HepG2 (cell line): Measurements from ENCODE around the gene DCUN1D3. TPM values are rescaled to one million over a fixed set of nuclear protein-coding genes. Genes with fewer than 3 reads are reported as not detected.

Experiments used
- ESRRA ChIP-seq: sonication (generic); formaldehyde crosslinking; IDR thresholded peaks from 2 replicates; pipeline ENCODE4 v1.5.1; 2020; ENCODE audit warnings: mild to moderate bottlenecking, low read depth, missing genetic modification reagents
- HIVEP1 ChIP-seq: sonication (generic); formaldehyde crosslinking; IDR thresholded peaks from 2 replicates; pipeline ENCODE4 v1.4.0; 2020; ENCODE audit warnings: mild to moderate bottlenecking, missing genetic modification reagents
- KAT7 ChIP-seq: IDR thresholded peaks from 2 replicates; pipeline ENCODE4 v1.6.1; 2018; ENCODE audit warnings: borderline replicate concordance, missing compliant biosample characterization
- MBNL3 ChIP-seq: fragments of 250-450 bp; sonication (Bioruptor Pico); conservative IDR thresholded peaks from 2 replicates; pipeline ENCODE4 v1.8.0; 2022; ENCODE audit warnings: mild to moderate bottlenecking, inconsistent platforms
- NR1H2 ChIP-seq: sonication (generic); formaldehyde crosslinking; IDR thresholded peaks from 2 replicates; pipeline ENCODE4 v1.8.1; 2022; ENCODE audit warnings: low read depth, missing genetic modification reagents, borderline replicate concordance
- NR2F1 ChIP-seq, 2 experiments: fragments of 450-650 bp in 1 of 2; formaldehyde crosslinking in 1 of 2; IDR thresholded peaks; 2 replicates each; pipeline versions ENCODE4 v1.5.0 to v1.6.1; 2016 to 2020; ENCODE audit warnings: mild to moderate bottlenecking in 1 of 2, missing compliant biosample characterization in 1 of 2, missing genetic modification reagents in 1 of 2, moderate library complexity in 1 of 2
- RFXAP ChIP-seq: sonication (generic); formaldehyde crosslinking; IDR thresholded peaks from 2 replicates; pipeline ENCODE4 v1.4.0; 2020; ENCODE audit warnings: missing genetic modification reagents, borderline replicate concordance
- TRAFD1 ChIP-seq: sonication (generic); formaldehyde crosslinking; IDR thresholded peaks from 2 replicates; pipeline ENCODE4 v1.5.1; 2020; ENCODE audit warnings: missing genetic modification reagents, mild to moderate bottlenecking, borderline replicate concordance
- TRIM22 ChIP-seq: fragments of 450-650 bp; IDR thresholded peaks from 2 replicates; pipeline ENCODE4 v1.6.1; 2017
- ZBTB42 ChIP-seq: sonication (generic); formaldehyde crosslinking; IDR thresholded peaks from 2 replicates; pipeline ENCODE4 v1.5.0; 2020; ENCODE audit warnings: mild to moderate bottlenecking, missing genetic modification reagents
- ZFP36L1 ChIP-seq: sonication (generic); formaldehyde crosslinking; IDR thresholded peaks from 2 replicates; pipeline ENCODE4 v1.8.0; 2022; ENCODE audit warnings: mild to moderate bottlenecking, missing genetic modification reagents, moderate library complexity
- ZFP82 ChIP-seq: sonication (generic); formaldehyde crosslinking; IDR thresholded peaks from 2 replicates; pipeline ENCODE4 v1.5.1; 2020; ENCODE audit warnings: mild to moderate bottlenecking, missing genetic modification reagents, borderline replicate concordance
- ZNF160 ChIP-seq: sonication (generic); formaldehyde crosslinking; IDR thresholded peaks from 2 replicates; pipeline ENCODE4 v1.8.0; 2022; ENCODE audit warnings: mild to moderate bottlenecking, inconsistent platforms, missing genetic modification reagents
- ZNF260 ChIP-seq: sonication (generic); formaldehyde crosslinking; IDR thresholded peaks from 2 replicates; pipeline ENCODE4 v1.4.0; 2020; ENCODE audit warnings: missing genetic modification reagents, low read depth, mild to moderate bottlenecking, borderline replicate concordance
- ZNF276 ChIP-seq: sonication (generic); formaldehyde crosslinking; IDR thresholded peaks from 2 replicates; pipeline ENCODE4 v1.4.0; 2020; ENCODE audit warnings: mild to moderate bottlenecking, low read depth, missing genetic modification reagents
- ZNF335 ChIP-seq: sonication (generic); formaldehyde crosslinking; IDR thresholded peaks from 2 replicates; pipeline ENCODE4 v1.4.0; 2020; ENCODE audit warnings: missing genetic modification reagents
- ZNF33B ChIP-seq: sonication (generic); formaldehyde crosslinking; IDR thresholded peaks from 2 replicates; pipeline ENCODE4 v1.5.1; 2020; ENCODE audit warnings: mild to moderate bottlenecking, missing genetic modification reagents
- ZNF614 ChIP-seq: IDR thresholded peaks from 2 replicates; pipeline ENCODE4 v1.6.1; 2018; ENCODE audit warnings: missing biosample characterization, missing genetic modification reagents, inconsistent platforms, borderline replicate concordance
- ZNF674 ChIP-seq: sonication (generic); formaldehyde crosslinking; IDR thresholded peaks from 2 replicates; pipeline ENCODE4 v1.5.0; 2020; ENCODE audit warnings: low read depth, mild to moderate bottlenecking, missing genetic modification reagents
- ZNF773 ChIP-seq: sonication (generic); formaldehyde crosslinking; IDR thresholded peaks from 2 replicates; pipeline ENCODE4 v1.4.0; 2020; ENCODE audit warnings: missing genetic modification reagents, borderline replicate concordance
- polyA plus RNA-seq, 8 experiments: library from polyadenylated mRNA; depleted of rRNA in 3 of 8; stranded (reverse) in 7 of 8; unstranded in 1 of 8; fragments of >200 nt; fragmentation: Illumina TruSeq in 4 of 8; extraction: Trizol in 4 of 8; gene quantifications; 2 replicates each; pipeline versions ENCODE4 v1.2.1 to v1.2.3, GENCODE V29; 2011 to 2016; ENCODE audit warnings: low read depth in 4 of 8, missing spikeins in 1 of 8, mixed read lengths in 1 of 8; ENCODE audit not compliant: insufficient read depth in 1 of 8
- total RNA-seq, 5 experiments: library from RNA; depleted of rRNA; stranded (reverse); fragments of >200 nt; fragmentation: Illumina TruSeq; extraction: Trizol; gene quantifications; 2 replicates each; pipeline ENCODE4 v1.2.3, GENCODE V29; 2016; ENCODE audit warnings: low read depth in 1 of 5
- TF ChIP-seq, protein P1 (sequence below): sonication (generic); formaldehyde crosslinking; IDR thresholded peaks from 2 replicates; pipeline ENCODE4 v1.8.1; 2022; ENCODE audit warnings: mild to moderate bottlenecking, missing genetic modification reagents
- TF ChIP-seq, protein P2 (sequence below): sonication (generic); formaldehyde crosslinking; IDR thresholded peaks from 2 replicates; pipeline ENCODE4 v1.5.0; 2020; ENCODE audit warnings: missing genetic modification reagents

The DCUN1D3 gene
- total and polyA plus RNA-seq, 2 of the 13 experiments (the other 11 are each of a cell fraction or from before 2014, with no cell fraction given): 5.0 to 19.3 TPM

DNA sequence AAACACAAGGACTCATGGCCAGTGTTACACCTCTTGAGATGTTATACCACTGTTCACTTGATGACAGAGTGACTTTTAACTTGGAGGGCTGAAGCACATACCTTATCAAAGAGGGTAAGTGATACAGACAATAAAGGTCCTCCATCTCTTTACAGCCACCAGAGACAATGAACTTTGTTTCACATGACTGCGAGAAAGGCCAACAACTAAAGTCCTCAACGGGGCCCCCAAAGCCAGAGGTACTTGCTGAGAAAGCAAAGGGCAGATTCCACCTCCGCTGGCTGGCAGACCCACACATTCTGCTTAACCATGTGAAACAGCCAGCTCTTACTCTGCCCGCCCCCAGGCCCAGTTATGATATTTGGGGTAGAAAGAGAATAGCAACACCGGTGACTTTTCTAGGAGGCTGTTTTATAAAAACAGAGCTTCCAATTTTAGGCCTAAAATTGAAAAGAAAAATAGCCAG is 21.4 kb downstream of the DCUN1D3 start (continued):
- TF ChIP-seq ZBTB42 (CRISPR knock-in tag) (no peak), ZFP82 (CRISPR knock-in tag) (no peak), ZNF674 (CRISPR knock-in tag) (no peak), ESRRA (CRISPR knock-in tag) (no peak), MBNL3 (CRISPR knock-in tag) (no peak), ZNF773 (CRISPR knock-in tag) (no peak), ZNF260 (CRISPR knock-in tag) (no peak), KAT7 (CRISPR knock-in tag) (no peak), ZNF614 (CRISPR knock-in tag) (no peak), HIVEP1 (CRISPR knock-in tag) (no peak), NR2F1 (CRISPR knock-in tag; IDR thresholded peaks at IDR 0.05) (peak in 1 of 2 experiments; percentile 29; a peak in 1 of 4 replicates), TRAFD1 (CRISPR knock-in tag) (no peak; the same call in 1 of the 2 replicates), ZNF335 (CRISPR knock-in tag) (no peak), ZNF276 (no peak), TRIM22 (no peak), ZFP36L1 (no peak), ZNF160 (CRISPR knock-in tag) (no peak), RFXAP (CRISPR knock-in tag) (no peak), NR1H2 (CRISPR knock-in tag) (no peak), ZNF33B (CRISPR knock-in tag) (no peak)
- TF ChIP-seq, protein P1, sequence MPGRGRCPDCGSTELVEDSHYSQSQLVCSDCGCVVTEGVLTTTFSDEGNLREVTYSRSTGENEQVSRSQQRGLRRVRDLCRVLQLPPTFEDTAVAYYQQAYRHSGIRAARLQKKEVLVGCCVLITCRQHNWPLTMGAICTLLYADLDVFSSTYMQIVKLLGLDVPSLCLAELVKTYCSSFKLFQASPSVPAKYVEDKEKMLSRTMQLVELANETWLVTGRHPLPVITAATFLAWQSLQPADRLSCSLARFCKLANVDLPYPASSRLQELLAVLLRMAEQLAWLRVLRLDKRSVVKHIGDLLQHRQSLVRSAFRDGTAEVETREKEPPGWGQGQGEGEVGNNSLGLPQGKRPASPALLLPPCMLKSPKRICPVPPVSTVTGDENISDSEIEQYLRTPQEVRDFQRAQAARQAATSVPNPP (CRISPR knock-in tag): no peak
- TF ChIP-seq, protein P2, sequence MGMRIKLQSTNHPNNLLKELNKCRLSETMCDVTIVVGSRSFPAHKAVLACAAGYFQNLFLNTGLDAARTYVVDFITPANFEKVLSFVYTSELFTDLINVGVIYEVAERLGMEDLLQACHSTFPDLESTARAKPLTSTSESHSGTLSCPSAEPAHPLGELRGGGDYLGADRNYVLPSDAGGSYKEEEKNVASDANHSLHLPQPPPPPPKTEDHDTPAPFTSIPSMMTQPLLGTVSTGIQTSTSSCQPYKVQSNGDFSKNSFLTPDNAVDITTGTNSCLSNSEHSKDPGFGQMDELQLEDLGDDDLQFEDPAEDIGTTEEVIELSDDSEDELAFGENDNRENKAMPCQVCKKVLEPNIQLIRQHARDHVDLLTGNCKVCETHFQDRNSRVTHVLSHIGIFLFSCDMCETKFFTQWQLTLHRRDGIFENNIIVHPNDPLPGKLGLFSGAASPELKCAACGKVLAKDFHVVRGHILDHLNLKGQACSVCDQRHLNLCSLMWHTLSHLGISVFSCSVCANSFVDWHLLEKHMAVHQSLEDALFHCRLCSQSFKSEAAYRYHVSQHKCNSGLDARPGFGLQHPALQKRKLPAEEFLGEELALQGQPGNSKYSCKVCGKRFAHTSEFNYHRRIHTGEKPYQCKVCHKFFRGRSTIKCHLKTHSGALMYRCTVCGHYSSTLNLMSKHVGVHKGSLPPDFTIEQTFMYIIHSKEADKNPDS (CRISPR knock-in tag): no peak; the same call in 1 of the 2 replicates
